ENCODE results near the gene HAGH. TPM values are rescaled to one million over a fixed set of nuclear protein-coding genes. Genes with fewer than 3 reads are reported as not detected.

Gene HAGH
- polyA plus RNA-seq, 2 of the 4 experiments (the other 2 are of a cell fraction), result 34.9 to 66.4 TPM

- DNase-seq (ENCODE audit: low read depth in 1 of 2, low spot score in 1 of 2), result peak; percentile 60 to 70
- TF ChIP-seq SMC3 (IDR thresholded peaks at IDR 0.05) (peak; percentile 16; the same call in 1 of the 3 replicates), CTCF (IDR thresholded peaks at IDR 0.05) (peak; percentile 25; the same call in 2 of the 3 replicates), RAD21 (conservative IDR thresholded peaks at IDR 0.05 in 1 of 2, IDR thresholded peaks at IDR 0.05 in 1 of 2) (peak; percentile 32 to 60; a peak in 3 of 5 replicates), KDM1A (IDR thresholded peaks at IDR 0.05; ENCODE audit: low read depth) (no peak)
- ATAC-seq, result peak in 1 of 2 experiments; percentile 33; a peak in 2 of 6 replicates
- peaks cover 13% of the 10 kb centered on the region for H3K4me1 ChIP-seq
- H3K27ac ChIP-seq, result no peak overlapping the region
- no peak overlapping the region for H3K4me3 ChIP-seq
- no peaks in the 10 kb centered on the region for H3K9me3 ChIP-seq
- no peak for FAIRE-seq
- no peak overlapping the region for H3K4me2 ChIP-seq
- ChIA-PET POLR2A (no interaction called here), CTCF (interaction anchor here (0.7 to 1.7 kb wide), 6 partner anchors 11 to 65 kb away, joined by 3 to 7 read pairs (median 5); partner anchors contain the start of genes IGFALS and NME3)
- 47% methylated on average over 9 of the region's 9 CpGs for WGBS (ENCODE audit: missing lambda C conversion rate)
Measured at GRCh38 chr16:1823821-1824220, 2.8 kb downstream of the HAGH start.

- TF ChIP-seq FOSB (CRISPR knock-in tag; IDR thresholded peaks at IDR 0.05), result no peak
- no peak for TF ChIP-seq FOXS1 (CRISPR knock-in tag; IDR thresholded peaks at IDR 0.05)
- ATAC-seq, result no peak
- Histone ChIP-seq H3K9me3 (no peaks in the 10 kb centered on the region), H3K4me3 (no peak overlapping the region), H3K4me2 (no peak overlapping the region), H3K27ac (no peak overlapping the region), H3K4me1 (peaks cover 6% of the 10 kb centered on the region)
- no peak for DNase-seq (ENCODE audit: low read depth in 1 of 2, low spot score in 1 of 2)
- WGBS (ENCODE audit: missing lambda C conversion rate), result 89% methylated on average over 15 of the region's 16 CpGs
- ChIA-PET POLR2A (no interaction called here), CTCF (interaction anchor here (1.6 to 1.7 kb wide), 2 partner anchors 10 to 51 kb away, joined by 5 read pairs; partner anchors contain the start of gene NME3)
- no peak for FAIRE-seq
Measured at GRCh38 chr16:1822801-1823200, 3.8 kb downstream of the HAGH start.

- WGBS (ENCODE audit: missing lambda C conversion rate), result 91% methylated on average over 22 of the region's 24 CpGs
- DNase-seq (ENCODE audit: low read depth in 1 of 2, low spot score in 1 of 2) (no peak), ATAC-seq (no peak), FAIRE-seq (no peak)
- ChIA-PET POLR2A (no interaction called here), CTCF (interaction anchor here (1.6 kb wide), 1 partner anchor 9 kb away, joined by 5 read pairs; no protein-coding TSS in a partner anchor)
- TF ChIP-seq CTCF (IDR thresholded peaks at IDR 0.05), result no peak
- no peak for TF ChIP-seq HOXA7 (CRISPR knock-in tag; IDR thresholded peaks at IDR 0.05)
- TF ChIP-seq SMC3 (IDR thresholded peaks at IDR 0.05), result no peak
- no peak for TF ChIP-seq POLR2A (IDR thresholded peaks at IDR 0.05; ENCODE audit: low read length)
- no peak for TF ChIP-seq HOXB13 (CRISPR knock-in tag; IDR thresholded peaks at IDR 0.05; ENCODE audit: low read depth)
- TF ChIP-seq TP53 (CRISPR knock-in tag; IDR thresholded peaks at IDR 0.05), result no peak
- TF ChIP-seq RAD21 (conservative IDR thresholded peaks at IDR 0.05 in 1 of 2, IDR thresholded peaks at IDR 0.05 in 1 of 2), result no peak
- TF ChIP-seq KDM5A (IDR thresholded peaks at IDR 0.05), result no peak
- no peak for TF ChIP-seq ATOH8 (CRISPR knock-in tag; IDR thresholded peaks at IDR 0.05; ENCODE audit: low read depth)
- TF ChIP-seq RNF2 (IDR thresholded peaks at IDR 0.05; ENCODE audit: borderline replicate concordance, low read depth), result no peak
- TF ChIP-seq RARB (CRISPR knock-in tag; IDR thresholded peaks at IDR 0.05), result no peak
- TF ChIP-seq FOSL2 (IDR thresholded peaks at IDR 0.05), result no peak
- no peak for TF ChIP-seq FOSL2 (CRISPR knock-in tag; IDR thresholded peaks at IDR 0.05)
- no peak for TF ChIP-seq CBX2 (IDR thresholded peaks at IDR 0.05; ENCODE audit: borderline replicate concordance, low read depth)
- TF ChIP-seq MAX (IDR thresholded peaks at IDR 0.05), result no peak
- TF ChIP-seq SREBF2 (IDR thresholded peaks at IDR 0.05), result no peak
- no peak for TF ChIP-seq MYC (IDR thresholded peaks at IDR 0.05; ENCODE audit: borderline replicate concordance, low read length)
- no peak for TF ChIP-seq BCL3 (IDR thresholded peaks at IDR 0.05)
- TF ChIP-seq JUN (IDR thresholded peaks at IDR 0.05), result no peak
- no peak overlapping the region for H3K4me2 ChIP-seq
- H3K4me3 ChIP-seq, result no peak overlapping the region
- H3K27ac ChIP-seq, result no peak overlapping the region
- H3K4me1 ChIP-seq, result peaks cover 6% of the 10 kb centered on the region
- H3K9me3 ChIP-seq, result no peaks in the 10 kb centered on the region
Measured at GRCh38 chr16:1821861-1822611, 4.6 kb downstream of the HAGH start.
